Urinary bladder (tissue), 4 donors: ENCODE data around the gene C1S. TPM values are rescaled to one million over a fixed set of nuclear protein-coding genes. Genes with fewer than 3 reads are reported as not detected.
"Not testable (repeated sequence)": the region's sequence is repeated elsewhere in the genome, so short reads cannot be mapped to it uniquely, and the experiment has no call there.

Source experiments
- DNase-seq: peaks from one replicate; pipeline ENCODE4 v3.0.0-alpha.2; 2015; ENCODE audit errors: extremely low spot score
- H3K27ac ChIP-seq: one replicate; pipeline ENCODE4 v1.5.1; 2013; ENCODE audit warnings: low read depth, mild to moderate bottlenecking, moderate library complexity
- H3K36me3 ChIP-seq: one replicate; pipeline ENCODE4 v1.6.1; 2013; ENCODE audit warnings: mild to moderate bottlenecking, moderate library complexity; ENCODE audit not compliant: insufficient read depth
- H3K4me1 ChIP-seq: one replicate; pipeline ENCODE4 v1.6.1; 2013; ENCODE audit warnings: mild to moderate bottlenecking, moderate library complexity; ENCODE audit not compliant: insufficient read depth
- H3K4me3 ChIP-seq: one replicate; pipeline ENCODE4 v1.5.1; 2013; ENCODE audit warnings: low read depth, low read length
- WGBS: extraction: QIAGEN DNeasy Blood & Tissue Kit; methylation state at CpG from one replicate; pipeline ENCODE4 v1.1.7; 2013; 5-methylcytosine and 5-hydroxymethylcytosine counted together
- polyA plus RNA-seq: library from polyadenylated mRNA; stranded (reverse); fragments of 200-250 nt; gene quantifications from one replicate; pipeline ENCODE4 v1.2.3, GENCODE V29; 2013
- total RNA-seq: library from RNA; depleted of rRNA; stranded (reverse); fragments of >200 nt; gene quantifications from one replicate; pipeline ENCODE4 v1.2.3, GENCODE V29; 2014
- donor health status: healthy with polysubstance abuse.
- donor health status: healthy.

C1S gene
- total and polyA plus RNA-seq, 2 donors: 196 to 918 TPM

DNA sequence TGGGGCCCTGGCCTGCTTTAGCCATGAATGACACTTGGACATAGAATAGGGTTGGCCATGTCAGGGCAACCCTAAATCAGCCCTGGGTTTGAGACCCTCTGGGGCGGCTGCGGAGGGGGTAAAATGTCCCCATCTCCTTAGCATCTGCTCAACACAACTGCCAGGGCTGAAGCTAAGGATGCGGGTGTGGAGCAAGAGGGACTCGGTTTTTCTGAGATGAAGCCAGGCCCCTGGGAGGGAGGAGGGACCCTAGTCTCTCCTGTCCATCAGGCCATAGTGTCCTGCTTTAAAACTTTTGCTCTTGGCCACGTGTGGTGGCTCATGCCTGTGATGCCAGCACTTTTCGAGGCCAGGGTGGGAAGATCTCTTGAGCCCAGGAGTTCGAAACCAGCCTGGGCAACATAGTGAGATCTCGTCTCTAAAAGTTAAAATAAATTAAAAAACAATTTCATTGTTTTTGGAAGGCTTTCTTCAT, 32.5 kb downstream of the C1S start:
- WGBS: 75% methylated on average over 8 of the region's 8 CpGs
- no peak for DNase-seq
- Histone ChIP-seq H3K36me3 (no peaks in the 10 kb centered on the region), H3K4me1 (no peaks in the 10 kb centered on the region), H3K27ac (no peak overlapping the region), H3K4me3 (no peak overlapping the region)

DNA sequence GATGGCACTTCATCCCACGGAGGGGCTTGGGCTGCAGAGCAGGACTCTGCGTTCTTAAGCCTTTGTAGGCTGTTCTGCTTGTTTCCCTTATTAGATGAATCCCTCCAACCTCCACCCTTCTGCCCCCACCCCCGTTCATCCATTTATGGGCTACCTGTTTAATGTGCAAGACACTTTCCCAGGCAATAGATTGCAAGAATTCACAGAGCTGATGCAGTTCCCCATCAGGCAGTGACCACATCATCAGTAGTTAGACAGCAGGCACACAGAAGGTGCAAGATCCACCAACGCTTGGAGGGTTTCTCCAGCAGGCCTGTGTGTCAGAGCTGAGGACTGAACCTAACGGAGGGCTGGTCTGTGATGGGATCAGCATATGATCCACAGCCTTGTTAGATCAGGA, 33.0 kb downstream of the C1S start:
- H3K27ac ChIP-seq: no peak overlapping the region
- H3K4me3 ChIP-seq: no peak overlapping the region
- no peaks in the 10 kb centered on the region for H3K4me1 ChIP-seq

DNA sequence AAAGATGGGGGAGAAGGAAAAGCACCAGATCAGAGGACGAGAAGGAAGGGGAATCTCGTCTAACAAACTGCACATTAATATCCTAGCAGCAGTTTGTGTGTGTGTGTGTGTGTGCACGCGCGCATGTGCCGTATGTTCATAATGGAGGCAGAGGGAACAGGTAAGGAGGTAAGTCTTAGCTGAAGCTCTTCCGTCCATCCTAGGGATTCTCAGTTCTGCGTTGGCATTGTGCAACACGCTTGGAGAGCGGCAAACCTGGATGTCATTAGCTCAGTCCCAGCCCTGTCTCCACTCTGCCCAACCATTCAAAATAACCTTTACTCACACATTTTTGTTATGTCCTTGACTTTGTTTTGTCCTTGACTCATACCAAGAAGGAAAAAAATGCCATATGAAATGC, 33.4 kb downstream of the C1S start:
- Histone ChIP-seq H3K4me1 (no peaks in the 10 kb centered on the region), H3K4me3 (no peak overlapping the region), H3K36me3 (no peaks in the 10 kb centered on the region), H3K27ac (no peak overlapping the region)
- 59% methylated on average over 10 of the region's 10 CpGs for WGBS
- no peak for DNase-seq

More for the DNA sequence above, 33.0 kb downstream of the C1S start:
- no peak for DNase-seq
- H3K36me3 ChIP-seq: no peaks in the 10 kb centered on the region
- 65% methylated on average over 5 of the region's 5 CpGs for WGBS

DNA sequence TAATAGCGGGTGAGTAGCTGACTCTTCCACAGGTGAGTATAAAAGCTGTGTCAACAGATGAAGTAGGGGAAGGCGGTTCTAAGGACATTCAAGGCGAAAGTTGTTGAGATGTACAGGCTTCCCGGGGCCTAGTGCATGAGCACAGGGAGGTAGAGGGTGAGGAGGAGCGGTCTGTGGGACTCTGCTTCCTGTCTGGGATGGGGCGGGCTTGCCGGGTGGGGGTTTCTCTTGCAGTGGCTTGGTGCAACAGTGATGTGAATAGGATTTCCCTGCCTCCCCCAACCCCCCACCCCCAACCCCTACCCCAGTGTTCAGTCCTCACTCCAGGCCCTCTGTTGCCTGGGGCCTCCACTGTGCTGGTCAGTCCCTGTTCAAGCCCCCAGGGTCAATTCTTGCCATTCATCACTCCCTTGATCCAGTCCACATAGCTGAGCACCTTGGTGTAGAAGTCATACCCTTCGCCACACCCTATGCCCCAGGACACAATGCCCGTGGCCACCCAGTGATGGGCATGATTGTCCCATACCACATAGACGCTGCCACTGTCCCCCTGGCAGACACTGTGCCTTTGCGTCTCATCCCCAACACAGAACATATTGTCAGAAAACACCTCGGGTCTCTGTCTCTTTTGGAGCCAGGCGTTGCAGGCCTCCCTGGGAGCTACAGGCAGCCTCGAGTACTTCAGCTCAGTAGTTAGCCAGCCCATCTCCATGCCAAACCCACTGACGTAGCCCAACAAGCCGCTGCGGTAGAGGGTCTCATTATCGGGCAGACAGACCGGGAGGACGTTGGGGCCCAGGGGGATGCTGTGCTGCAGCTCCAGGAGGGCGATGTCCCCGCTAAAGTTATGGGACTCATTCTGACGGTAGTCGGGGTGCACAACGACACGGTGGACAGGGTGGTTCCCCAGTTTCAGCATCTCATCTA, 35.8 kb downstream of the C1S start:
- Histone ChIP-seq H3K4me3 (no peak overlapping the region), H3K27ac (no peak overlapping the region), H3K4me1 (no peaks in the 10 kb centered on the region), H3K36me3 (peaks cover 2% of the 10 kb centered on the region)
- no peak for DNase-seq
- 82% methylated on average over 26 of the region's 26 CpGs for WGBS

DNA sequence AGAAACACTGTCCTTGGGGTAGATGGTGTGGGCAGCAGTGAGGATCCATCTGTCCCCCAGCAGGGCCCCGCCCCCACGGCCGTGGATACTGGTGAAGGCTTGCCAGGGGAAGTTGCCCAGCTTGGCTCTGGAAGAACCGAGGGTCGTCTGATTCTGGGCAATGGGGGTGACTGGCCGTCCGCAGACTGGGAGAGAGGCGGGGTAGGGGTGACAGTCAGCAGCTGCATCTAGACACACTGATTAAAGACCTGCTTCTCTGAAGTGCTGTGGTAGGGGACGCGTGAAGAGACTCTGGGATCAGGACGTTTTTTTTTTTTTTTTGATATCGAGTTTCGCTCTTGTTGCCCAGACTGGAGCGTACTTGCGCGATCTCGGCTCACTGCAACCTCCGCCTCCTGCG, 36.5 kb downstream of the C1S start:
- DNase-seq: no peak
- Histone ChIP-seq H3K27ac (no peak overlapping the region), H3K4me3 (no peak overlapping the region), H3K36me3 (peaks cover 2% of the 10 kb centered on the region), H3K4me1 (no peaks in the 10 kb centered on the region)
- 76% methylated on average over 19 of the region's 19 CpGs for WGBS

DNA sequence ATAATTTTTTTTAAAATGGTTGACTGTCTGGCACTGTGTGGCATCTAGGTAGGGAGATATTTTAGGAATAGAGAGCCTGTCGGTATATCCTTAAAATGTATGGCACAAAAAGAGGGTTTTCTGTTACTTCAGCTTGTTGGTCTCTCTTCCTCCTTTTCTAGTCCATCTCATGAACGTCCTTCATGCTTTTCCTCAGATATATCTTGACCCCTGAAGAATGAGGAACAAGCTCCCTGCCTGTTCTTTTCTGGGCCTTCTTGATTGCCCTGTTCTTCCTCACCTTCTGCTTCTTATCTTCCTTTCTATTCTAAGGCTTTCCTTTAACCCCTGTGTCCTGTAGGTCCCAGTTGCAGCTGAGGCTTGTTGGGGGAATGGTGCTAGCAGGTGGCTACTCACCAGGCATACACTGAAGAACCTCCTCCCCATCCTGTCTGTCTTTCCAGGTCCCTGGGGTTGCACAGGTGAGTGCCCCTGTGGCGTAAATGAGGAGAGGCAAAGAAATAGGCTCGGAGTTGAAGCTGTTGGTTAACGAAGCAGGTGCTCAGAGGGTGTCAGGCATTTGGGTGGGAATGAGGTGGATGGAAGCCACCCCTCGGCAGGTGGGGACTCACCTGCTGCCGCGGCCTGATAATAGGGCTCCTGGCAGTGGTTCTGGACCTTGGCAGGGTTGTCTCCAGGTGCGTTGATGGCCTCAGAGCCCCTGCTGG, 38.9 kb downstream of the C1S start:
- no peak overlapping the region for H3K27ac ChIP-seq
- WGBS: 87% methylated on average over 9 of the region's 9 CpGs

DNA sequence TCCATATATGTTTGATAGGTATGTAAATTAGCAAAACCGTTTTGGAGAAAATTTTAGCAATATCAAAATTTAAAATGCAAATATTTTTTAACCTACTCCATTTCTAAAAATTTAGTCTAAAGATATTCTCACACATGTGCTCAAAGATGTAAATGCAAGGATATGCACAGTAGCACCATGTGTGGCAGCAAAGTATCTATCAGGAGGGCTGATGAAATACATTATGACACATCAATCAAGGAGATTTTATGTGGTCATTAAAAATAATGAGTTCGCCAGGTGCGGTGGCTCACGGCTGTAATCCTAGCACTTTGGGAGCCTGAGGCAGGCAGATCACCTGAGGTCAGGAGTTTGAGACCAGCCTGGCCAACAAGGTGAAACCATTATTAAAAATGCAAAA, 39.7 kb downstream of the C1S start:
- 88% methylated on average over 4 of the region's 4 CpGs for WGBS
- DNase-seq: no peak
- Histone ChIP-seq H3K27ac (no peak overlapping the region), H3K4me3 (no peak overlapping the region), H3K36me3 (peaks cover 4% of the 10 kb centered on the region), H3K4me1 (no peaks in the 10 kb centered on the region)

More for the DNA sequence above, 38.9 kb downstream of the C1S start:
- H3K4me3 ChIP-seq: no peak overlapping the region
- H3K36me3 ChIP-seq: peaks cover 4% of the 10 kb centered on the region
- H3K4me1 ChIP-seq: no peaks in the 10 kb centered on the region
- no peak for DNase-seq

DNA sequence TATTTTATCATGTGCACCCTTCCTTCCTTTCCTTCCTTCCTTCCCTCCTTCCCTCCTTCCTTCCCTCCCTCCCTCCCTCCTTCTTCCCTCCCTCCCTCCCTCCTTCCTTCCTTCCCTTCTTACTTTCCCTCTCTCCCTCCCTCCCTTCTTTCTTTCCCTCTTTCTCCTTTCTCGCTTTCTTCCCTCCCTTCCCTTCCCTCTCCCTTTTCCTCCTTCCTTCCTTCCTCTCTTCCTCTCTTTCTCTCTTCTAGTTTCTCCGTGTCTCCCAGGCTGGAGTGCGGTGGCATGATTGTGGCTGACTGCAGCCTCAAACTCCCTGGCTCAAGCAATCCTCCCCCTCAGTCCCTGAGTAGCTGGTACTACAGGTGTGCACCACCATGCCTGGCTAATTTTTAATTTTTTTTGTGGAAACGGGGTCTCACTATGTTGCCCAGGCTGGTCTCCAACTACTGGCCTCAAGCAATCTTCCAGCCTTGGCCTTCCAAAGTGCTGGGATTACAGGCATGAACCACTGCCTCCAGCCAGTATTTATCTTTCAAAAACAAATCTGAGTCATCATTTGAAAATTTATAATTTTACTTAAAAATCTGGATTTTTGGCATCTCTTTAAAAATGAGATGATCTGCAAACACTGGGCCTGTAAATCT, 40.7 kb downstream of the C1S start:
- Histone ChIP-seq H3K4me3 (no peak overlapping the region), H3K4me1 (no peaks in the 10 kb centered on the region), H3K36me3 (peaks cover 4% of the 10 kb centered on the region), H3K27ac (no peak overlapping the region)
- DNase-seq: no peak
- WGBS: 87% methylated on average over 4 of the region's 4 CpGs

DNA sequence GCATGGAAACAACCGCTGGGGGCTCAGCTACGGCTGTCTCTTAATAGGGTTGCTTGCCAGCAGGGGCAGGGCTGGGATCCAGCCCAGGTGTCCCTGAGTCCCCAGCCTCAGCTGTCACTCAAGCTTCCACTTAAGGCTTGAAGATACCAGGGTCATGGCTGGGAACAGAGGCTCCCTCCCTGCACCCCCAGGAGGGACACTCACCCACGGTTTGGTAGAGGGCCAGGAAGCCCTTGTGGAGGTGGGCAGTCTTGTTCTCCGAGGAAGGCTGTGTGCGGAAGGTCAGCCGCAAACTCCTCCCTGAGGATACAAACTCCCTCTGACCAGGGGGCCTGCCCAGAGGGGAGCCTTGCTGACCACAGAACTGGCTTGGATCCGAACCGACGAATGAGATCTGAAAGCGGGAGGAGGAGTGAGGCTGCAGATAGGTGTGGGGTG, 41.2 kb downstream of the C1S start:
- Histone ChIP-seq H3K27ac (no peak overlapping the region), H3K4me3 (no peak overlapping the region), H3K4me1 (no peaks in the 10 kb centered on the region), H3K36me3 (peaks cover 4% of the 10 kb centered on the region)
- WGBS: 70% methylated on average over 10 of the region's 10 CpGs
- no peak for DNase-seq

DNA sequence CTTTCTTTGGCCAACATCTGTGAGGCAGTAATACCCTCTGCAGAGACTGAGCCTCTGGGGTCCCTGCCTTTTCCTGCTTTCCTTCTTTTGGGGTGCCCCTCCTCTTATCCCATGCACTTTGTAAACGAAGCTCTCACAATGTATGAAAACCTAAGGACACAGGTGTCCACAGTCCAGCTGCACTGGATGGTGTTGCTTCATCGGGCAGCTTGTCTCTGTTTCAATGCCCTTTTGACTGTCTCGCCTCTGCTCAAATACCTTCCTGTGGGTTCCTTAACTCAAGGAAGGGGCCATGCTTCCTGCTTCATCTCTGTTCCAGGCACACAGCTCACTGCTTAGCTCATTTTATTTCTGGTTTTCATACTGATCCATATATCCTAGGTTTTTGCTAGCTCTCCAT, 42.1 kb downstream of the C1S start:
- peaks cover 4% of the 10 kb centered on the region for H3K36me3 ChIP-seq
- H3K4me3 ChIP-seq: no peak overlapping the region
- no peak for DNase-seq
- 81% methylated on average over 3 of the region's 3 CpGs for WGBS
- H3K4me1 ChIP-seq: no peaks in the 10 kb centered on the region
- no peak overlapping the region for H3K27ac ChIP-seq

DNA sequence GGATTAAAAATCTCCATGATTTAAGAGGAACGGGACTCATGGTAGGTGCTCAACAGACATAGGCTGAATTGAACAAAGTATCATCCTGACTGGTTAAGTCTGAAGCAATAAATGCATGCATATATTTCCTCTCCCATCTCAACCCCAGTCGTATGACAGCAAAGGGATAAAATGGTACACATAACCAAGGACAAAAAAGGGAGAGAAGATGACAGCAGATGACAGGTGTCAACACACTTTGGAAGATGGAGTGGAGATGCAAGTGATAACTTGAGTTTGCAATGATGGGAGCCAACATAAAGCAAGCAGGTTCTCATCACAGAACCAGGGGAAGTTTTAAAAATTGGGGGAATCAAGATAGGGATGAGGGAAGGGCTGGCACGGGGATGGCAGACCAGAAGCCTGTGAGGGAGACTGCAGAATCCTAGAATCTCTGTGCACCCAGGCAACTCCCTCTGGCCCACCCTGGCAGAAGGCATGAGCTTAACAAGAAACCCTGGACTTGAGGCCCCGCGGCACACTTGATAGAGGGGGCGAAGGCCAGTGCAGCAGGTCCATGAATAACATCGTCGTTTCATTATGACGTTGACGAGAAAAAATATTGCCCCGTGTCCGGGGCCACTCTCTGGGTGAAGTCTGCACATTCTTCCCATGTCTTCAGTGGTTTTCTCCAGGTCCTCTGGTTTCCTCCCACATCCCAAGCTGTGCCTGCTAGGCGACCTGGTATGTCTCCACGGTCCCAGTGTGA, 43.5 kb downstream of the C1S start:
- H3K27ac ChIP-seq: no peak overlapping the region
- H3K4me1 ChIP-seq: no peaks in the 10 kb centered on the region
- H3K4me3 ChIP-seq: no peak overlapping the region
- WGBS: 92% methylated on average over 14 of the region's 14 CpGs
- no peak for DNase-seq
- peaks cover 4% of the 10 kb centered on the region for H3K36me3 ChIP-seq

DNA sequence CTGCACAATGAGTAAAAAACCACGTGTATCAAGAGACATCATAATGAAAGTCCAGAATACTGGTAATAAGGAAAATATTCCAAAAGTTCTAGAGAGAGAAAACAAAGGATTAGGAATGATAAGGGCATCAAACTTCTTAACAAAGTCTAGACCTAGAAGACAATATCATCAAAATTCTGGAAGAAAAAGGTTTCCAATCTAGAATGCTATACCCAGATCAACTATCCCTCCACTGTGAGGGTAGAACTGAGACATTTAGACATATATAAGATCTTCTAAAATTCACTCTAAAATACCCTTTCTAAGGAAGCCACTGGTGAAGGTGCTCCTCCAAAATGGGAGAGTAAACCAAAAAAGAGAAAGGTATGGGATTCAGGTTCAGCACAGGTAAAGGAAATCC, 45.6 kb downstream of the C1S start:
- no peaks in the 10 kb centered on the region for H3K4me1 ChIP-seq
- H3K36me3 ChIP-seq: peaks cover 2% of the 10 kb centered on the region
- WGBS: 92% methylated on average over 1 of the region's 1 CpG
- no peak overlapping the region for H3K4me3 ChIP-seq
- DNase-seq: no peak
- H3K27ac ChIP-seq: no peak overlapping the region

DNA sequence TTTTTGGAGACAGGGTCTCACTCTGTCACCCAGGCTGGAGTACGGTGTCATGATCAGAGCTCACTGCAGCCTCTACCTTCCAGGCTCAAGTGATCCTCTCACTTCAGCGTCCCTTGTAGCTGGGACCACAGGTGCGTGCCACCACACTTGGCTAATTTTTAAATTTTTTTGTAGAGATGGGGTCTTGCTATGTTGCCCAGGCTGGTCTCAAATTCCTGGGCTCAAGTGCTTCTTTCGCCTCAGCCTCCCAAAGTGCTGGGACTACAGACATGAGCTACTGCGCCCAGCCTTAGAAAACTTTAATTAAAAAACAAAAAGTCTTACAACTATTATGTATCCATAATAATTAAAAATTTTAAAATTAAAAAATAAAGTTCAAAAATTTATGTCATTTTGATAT, 46.7 kb downstream of the C1S start:
- not testable (repeated sequence) for DNase-seq, H3K36me3 ChIP-seq, H3K27ac ChIP-seq, H3K4me1 ChIP-seq, H3K4me3 ChIP-seq
- 97% methylated on average over 5 of the region's 5 CpGs for WGBS
